ENCODE data around the gene ZNF785. TPM values are rescaled to one million over a fixed set of nuclear protein-coding genes. Genes with fewer than 3 reads are reported as not detected.

Gene ZNF785
- total and polyA plus RNA-seq, 2 of the 13 experiments (the other 11 are each of a cell fraction or from before 2014, with no cell fraction given): 0.01 TPM; not detected in 1

DNA sequence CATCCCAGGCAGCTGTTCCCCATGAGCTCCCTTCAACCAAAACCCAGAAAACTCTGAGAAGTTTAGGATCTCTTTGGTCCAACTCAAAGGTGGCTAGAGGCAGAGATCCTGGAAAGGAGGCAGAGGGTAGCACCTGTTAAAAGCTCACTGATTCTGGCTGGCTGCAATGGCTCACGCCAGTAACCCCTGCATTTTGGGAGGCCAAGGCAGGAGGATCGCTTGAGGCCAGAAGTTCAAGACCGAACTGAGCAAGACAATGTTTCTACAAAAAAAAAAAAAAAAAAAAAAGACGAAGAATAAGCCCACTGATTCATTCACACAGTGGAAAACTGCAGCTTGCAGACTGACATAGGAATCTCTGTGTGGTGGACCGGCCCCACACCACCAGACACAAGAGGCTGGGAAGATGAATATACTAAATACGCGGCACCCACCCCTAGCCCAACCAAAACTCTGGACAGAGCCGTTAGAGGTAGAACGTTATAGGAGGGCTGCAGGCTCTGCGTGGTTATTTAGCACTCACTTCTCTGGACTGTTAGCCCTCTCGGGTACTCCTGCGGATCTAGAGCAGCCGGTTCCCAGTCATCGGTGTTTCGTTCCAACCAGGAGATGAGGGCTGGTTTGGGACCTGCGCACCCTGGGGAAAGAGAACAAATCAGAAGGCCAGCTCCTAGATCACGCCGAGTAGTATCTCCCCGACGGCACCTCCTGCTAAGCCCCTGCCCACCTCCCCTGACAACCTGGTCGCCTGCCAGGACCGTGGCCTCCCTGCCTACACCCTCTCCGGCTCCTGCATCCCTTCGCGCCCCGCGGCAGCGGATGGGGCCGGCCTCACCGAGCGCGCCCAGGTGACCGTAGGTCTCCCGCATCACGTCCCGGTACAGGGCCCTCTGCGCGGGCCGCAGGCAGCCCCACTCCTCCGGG, 23.8 kb upstream of the ZNF785 start (continued):
- TF ChIP-seq, protein P1, sequence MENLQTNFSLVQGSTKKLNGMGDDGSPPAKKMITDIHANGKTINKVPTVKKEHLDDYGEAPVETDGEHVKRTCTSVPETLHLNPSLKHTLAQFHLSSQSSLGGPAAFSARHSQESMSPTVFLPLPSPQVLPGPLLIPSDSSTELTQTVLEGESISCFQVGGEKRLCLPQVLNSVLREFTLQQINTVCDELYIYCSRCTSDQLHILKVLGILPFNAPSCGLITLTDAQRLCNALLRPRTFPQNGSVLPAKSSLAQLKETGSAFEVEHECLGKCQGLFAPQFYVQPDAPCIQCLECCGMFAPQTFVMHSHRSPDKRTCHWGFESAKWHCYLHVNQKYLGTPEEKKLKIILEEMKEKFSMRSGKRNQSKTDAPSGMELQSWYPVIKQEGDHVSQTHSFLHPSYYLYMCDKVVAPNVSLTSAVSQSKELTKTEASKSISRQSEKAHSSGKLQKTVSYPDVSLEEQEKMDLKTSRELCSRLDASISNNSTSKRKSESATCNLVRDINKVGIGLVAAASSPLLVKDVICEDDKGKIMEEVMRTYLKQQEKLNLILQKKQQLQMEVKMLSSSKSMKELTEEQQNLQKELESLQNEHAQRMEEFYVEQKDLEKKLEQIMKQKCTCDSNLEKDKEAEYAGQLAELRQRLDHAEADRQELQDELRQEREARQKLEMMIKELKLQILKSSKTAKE (CRISPR knock-in tag; IDR thresholded peaks at IDR 0.05; ENCODE audit: borderline replicate concordance): peak; percentile 62
- TF ChIP-seq KDM5B (CRISPR knock-in tag; IDR thresholded peaks at IDR 0.05; ENCODE audit: borderline replicate concordance) (no peak), RFXANK (CRISPR knock-in tag; IDR thresholded peaks at IDR 0.05) (no peak), ZNF20 (CRISPR knock-in tag; IDR thresholded peaks at IDR 0.05) (0 out of 2 replicates have a peak, but pooled peaks have one; percentile 35), IRF2 (CRISPR knock-in tag; IDR thresholded peaks at IDR 0.05) (no peak), ZNF24 (IDR thresholded peaks at IDR 0.05) (no peak), ZNF83 (CRISPR knock-in tag; IDR thresholded peaks at IDR 0.05; ENCODE audit: borderline replicate concordance) (no peak), MED1 (CRISPR knock-in tag; IDR thresholded peaks at IDR 0.05) (no peak), ZNF326 (CRISPR knock-in tag; IDR thresholded peaks at IDR 0.05; ENCODE audit: borderline replicate concordance) (no peak), PITX1 (CRISPR knock-in tag; IDR thresholded peaks at IDR 0.05) (0 out of 2 replicates have a peak, but pooled peaks have one; percentile 13), RAD21 (CRISPR knock-in tag; IDR thresholded peaks at IDR 0.05) (no peak), NFAT5 (CRISPR knock-in tag; IDR thresholded peaks at IDR 0.05) (no peak)
- TF ChIP-seq, protein P2, sequence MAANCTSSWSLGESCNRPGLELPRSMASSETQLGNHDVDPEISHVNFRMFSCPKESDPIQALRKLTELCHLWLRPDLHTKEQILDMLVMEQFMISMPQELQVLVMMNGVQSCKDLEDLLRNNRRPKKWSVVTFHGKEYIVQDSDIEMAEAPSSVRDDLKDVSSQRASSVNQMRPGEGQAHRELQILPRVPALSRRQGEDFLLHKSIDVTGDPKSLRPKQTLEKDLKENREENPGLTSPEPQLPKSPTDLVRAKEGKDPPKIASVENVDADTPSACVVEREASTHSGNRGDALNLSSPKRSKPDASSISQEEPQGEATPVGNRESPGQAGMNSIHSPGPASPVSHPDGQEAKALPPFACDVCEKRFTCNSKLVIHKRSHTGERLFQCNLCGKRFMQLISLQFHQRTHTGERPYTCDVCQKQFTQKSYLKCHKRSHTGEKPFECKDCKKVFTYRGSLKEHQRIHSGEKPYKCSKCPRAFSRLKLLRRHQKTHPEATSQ (CRISPR knock-in tag; IDR thresholded peaks at IDR 0.05; ENCODE audit: borderline replicate concordance): no peak
- TF ChIP-seq, protein P3, sequence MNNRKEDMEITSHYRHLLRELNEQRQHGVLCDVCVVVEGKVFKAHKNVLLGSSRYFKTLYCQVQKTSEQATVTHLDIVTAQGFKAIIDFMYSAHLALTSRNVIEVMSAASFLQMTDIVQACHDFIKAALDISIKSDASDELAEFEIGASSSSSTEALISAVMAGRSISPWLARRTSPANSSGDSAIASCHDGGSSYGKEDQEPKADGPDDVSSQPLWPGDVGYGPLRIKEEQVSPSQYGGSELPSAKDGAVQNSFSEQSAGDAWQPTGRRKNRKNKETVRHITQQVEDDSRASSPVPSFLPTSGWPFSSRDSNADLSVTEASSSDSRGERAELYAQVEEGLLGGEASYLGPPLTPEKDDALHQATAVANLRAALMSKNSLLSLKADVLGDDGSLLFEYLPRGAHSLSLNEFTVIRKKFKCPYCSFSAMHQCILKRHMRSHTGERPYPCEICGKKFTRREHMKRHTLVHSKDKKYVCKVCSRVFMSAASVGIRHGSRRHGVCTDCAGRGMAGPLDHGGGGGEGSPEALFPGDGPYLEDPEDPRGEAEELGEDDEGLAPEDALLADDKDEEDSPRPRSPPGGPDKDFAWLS (CRISPR knock-in tag; IDR thresholded peaks at IDR 0.05; ENCODE audit: borderline replicate concordance): no peak
